ENCODE results near the gene WDR48.

WDR48 gene

DNA sequence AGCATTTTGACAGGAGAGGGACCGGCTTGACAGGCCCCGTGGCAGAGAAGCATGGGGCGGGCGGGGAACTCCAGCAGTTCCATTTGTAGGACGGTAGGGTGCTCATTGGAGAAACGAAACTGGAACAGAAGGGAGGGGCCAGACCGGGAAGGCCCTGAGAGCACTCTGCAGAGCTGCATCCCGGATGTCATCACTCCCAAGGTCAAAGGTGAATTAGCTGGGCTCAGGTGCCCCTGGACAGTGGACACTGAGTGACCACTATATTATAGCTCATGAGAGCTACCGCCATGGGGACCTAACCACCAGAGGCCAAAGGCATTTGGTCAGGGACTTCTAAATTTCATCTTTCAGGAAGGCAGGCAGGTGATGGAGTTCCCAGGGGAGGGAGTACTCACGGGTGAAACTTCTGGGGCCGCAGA is 94.3 kb downstream of the WDR48 start:
- ATAC-seq (ENCODE audit: insufficient read depth, low read depth) (no peak), DNase-seq (no peak)
- Histone ChIP-seq H3K36me3 (ENCODE audit: insufficient read depth, low read length) (peaks cover 18% of the 10 kb centered on the region; the same call in 1 of the 2 replicates), H3K4me2 (ENCODE audit: insufficient read depth, low read length) (peak overlapping the region; percentile 58; the same call in 1 of the 2 replicates), H4K20me1 (ENCODE audit: insufficient read depth, low read length) (0 out of 2 replicates have a peak, but pooled peaks cover 4% of the 10 kb centered on the region), H3K27me3 (ENCODE audit: insufficient read depth, low read length, poor library complexity) (no peaks in the 10 kb centered on the region), H3K9me3 (ENCODE audit: insufficient read depth, low read length, severe bottlenecking) (no peaks in the 10 kb centered on the region), H3K4me1 (ENCODE audit: insufficient read depth, low read length) (peaks cover 47% of the 10 kb centered on the region), H3K9ac (ENCODE audit: low read depth, low read length) (no peak overlapping the region), H3K27ac (ENCODE audit: low read length) (peak overlapping the region; percentile 86; the same call in 1 of the 2 replicates), H2AFZ (ENCODE audit: low read depth, low read length) (no peak overlapping the region), H3K4me3 (ENCODE audit: low read depth in 1 of 2, low read length in 2 of 2) (no peak overlapping the region), H3K79me2 (ENCODE audit: insufficient read depth, low read length) (no peaks in the 10 kb centered on the region)
- no peak for TF ChIP-seq CTCF (IDR thresholded peaks at IDR 0.05; ENCODE audit: borderline replicate concordance, extremely low read depth, low read length, poor library complexity, severe bottlenecking)
